CD4-positive, alpha-beta T cell (primary cell): Measurements from ENCODE around the gene NDUFS5. TPM values are rescaled to one million over a fixed set of nuclear protein-coding genes. Genes with fewer than 3 reads are reported as not detected.

Experiments used
- ATAC-seq: fragments of 200-7000 bp; cut with Tn5 transposase; one replicate; pipeline ENCODE4 v1.10.0; 2022; ENCODE audit warnings: mild to moderate bottlenecking; ENCODE audit not compliant: poor library complexity
- CTCF ChIA-PET: fragments of 350-600 bp; sonication (Branson Sonifier 250); formaldehyde crosslinking; loops from one replicate; lab custom pipeline; 2021; ENCODE audit warnings: antibody characterized with exemption, inconsistent platforms; lab: Charles Lee
- POLR2A ChIA-PET: fragments of 350-600 bp; sonication (Branson Sonifier 250); formaldehyde crosslinking; loops from one replicate; lab custom pipeline; 2021; ENCODE audit warnings: antibody characterized with exemption, inconsistent platforms; lab: Charles Lee
- DNase-seq, 14 experiments: peaks; one replicate each; pipeline ENCODE4 v3.0.0-alpha.2; 2013 to 2020; ENCODE audit warnings: mixed read lengths in 2 of 14
- H3K27ac ChIP-seq, 2 donors: one replicate each; pipeline versions ENCODE4 v1.5.1 to v1.7.0; 2013; ENCODE audit warnings: low read length in 2 of 2, low read depth in 1 of 2, mild to moderate bottlenecking in 1 of 2
- H3K27me3 ChIP-seq, 2 experiments: 1 replicate in 1 of 2; 2 replicates in 1 of 2; pipeline versions ENCODE4 v1.6.1 to v1.7.0; 2013; ENCODE audit warnings: low read length in 2 of 2, control low read depth in 1 of 2, mild to moderate bottlenecking in 1 of 2, moderate library complexity in 1 of 2; ENCODE audit not compliant: insufficient read depth in 2 of 2, control insufficient read depth in 1 of 2
- H3K36me3 ChIP-seq: one replicate; pipeline ENCODE4 v1.6.1; 2013; ENCODE audit warnings: low read length, control low read depth; ENCODE audit not compliant: insufficient read depth
- H3K4me1 ChIP-seq: one replicate; pipeline ENCODE4 v1.6.1; 2013; ENCODE audit warnings: low read length, control low read depth; ENCODE audit not compliant: insufficient read depth
- H3K4me3 ChIP-seq: one replicate; pipeline ENCODE4 v1.5.1; 2013; ENCODE audit warnings: mild to moderate bottlenecking, low read length, moderate library complexity
- H3K9me3 ChIP-seq, 2 experiments: 1 replicate in 1 of 2; 2 replicates in 1 of 2; pipeline versions ENCODE4 v1.6.1 to v1.7.0; 2013; ENCODE audit warnings: low read length in 2 of 2, mild to moderate bottlenecking in 2 of 2, control low read depth in 1 of 2, moderate library complexity in 1 of 2; ENCODE audit not compliant: control insufficient read depth in 1 of 2, insufficient read depth in 1 of 2
- H3K27ac Mint-ChIP-seq: one replicate; pipeline ENCODE4 v1.8.0; 2020; ENCODE audit warnings: mixed read lengths
- H3K27me3 Mint-ChIP-seq: one replicate; pipeline ENCODE4 v1.8.0; 2021; ENCODE audit warnings: mixed read lengths
- H3K36me3 Mint-ChIP-seq: one replicate; pipeline ENCODE4 v1.8.0; 2021; ENCODE audit warnings: low read depth, mixed read lengths
- H3K4me1 Mint-ChIP-seq: one replicate; pipeline ENCODE4 v1.8.0; 2021; ENCODE audit warnings: low read depth, mixed read lengths
- H3K4me3 Mint-ChIP-seq: one replicate; pipeline ENCODE4 v1.8.0; 2020; ENCODE audit warnings: mild to moderate bottlenecking, mixed read lengths
- H3K9me3 Mint-ChIP-seq: one replicate; pipeline ENCODE4 v1.8.0; 2020; ENCODE audit warnings: mixed read lengths
- CTCF ChIP-seq: fragments of 200-600 bp; IDR thresholded peaks from one replicate; pipeline ENCODE4 v1.8.0; 2022; ENCODE audit warnings: antibody characterized with exemption, mild to moderate bottlenecking
- intact Hi-C, 2 experiments: fragments of 100-400 bp; cut with DNase I in 1 of 2; cut with micrococcal nuclease in 1 of 2; formaldehyde crosslinking; loops; one replicate each; pipeline versions ENCODE4 v1.15.1 to v1.9.0; 2023 to 2025; cut with DNase I, micrococcal nuclease
- total RNA-seq, 174 experiments: library from RNA in 2 of 174; stranded (reverse) in 2 of 174; gene quantifications; one replicate each; pipeline ENCODE4 v1.2.3 and lab custom pipeline; 2021 to 2026

The NDUFS5 gene
- total RNA-seq, 2 experiments from 2014 or later = 153 to 156 TPM

GRCh38 chr1:39061951-39062350, 35.8 kb downstream of the NDUFS5 start:
- H3K4me1 Mint-ChIP-seq = no peaks in the 10 kb centered on the region
- H3K27me3 Mint-ChIP-seq = no peaks in the 10 kb centered on the region
- Histone ChIP-seq H3K4me1 (no peaks in the 10 kb centered on the region), H3K36me3 (no peaks in the 10 kb centered on the region), H3K27me3 (peaks cover 0 to 2% of the 10 kb centered on the region in 2 experiments), H3K4me3 (no peak overlapping the region), H3K27ac (no peak overlapping the region), H3K9me3 (no peaks in the 10 kb centered on the region)
- no peaks in the 10 kb centered on the region for H3K36me3 Mint-ChIP-seq
- ATAC-seq (no peak), DNase-seq (no peak)
- no peak overlapping the region for H3K4me3 Mint-ChIP-seq
- no peak for TF ChIP-seq CTCF
- H3K27ac Mint-ChIP-seq = no peak overlapping the region
- CTCF ChIA-PET = no interaction called here
- no peaks in the 10 kb centered on the region for H3K9me3 Mint-ChIP-seq
- POLR2A ChIA-PET = no interaction called here
- intact Hi-C loops = no loop called here

GRCh38 chr1:39063191-39063590, 37.0 kb downstream of the NDUFS5 start:
- Mint-ChIP-seq H3K9me3 (no peaks in the 10 kb centered on the region), H3K4me3 (no peak overlapping the region), H3K4me1 (no peaks in the 10 kb centered on the region), H3K36me3 (no peaks in the 10 kb centered on the region), H3K27me3 (no peaks in the 10 kb centered on the region), H3K27ac (no peak overlapping the region)
- POLR2A ChIA-PET = no interaction called here
- Histone ChIP-seq H3K27me3 (peaks cover 0 to 2% of the 10 kb centered on the region in 2 experiments), H3K9me3 (no peaks in the 10 kb centered on the region), H3K4me3 (no peak overlapping the region), H3K27ac (no peak overlapping the region), H3K4me1 (no peaks in the 10 kb centered on the region), H3K36me3 (no peaks in the 10 kb centered on the region)
- ATAC-seq = no peak
- intact Hi-C loops = no loop called here
- TF ChIP-seq CTCF = no peak
- DNase-seq = no peak
- CTCF ChIA-PET = no interaction called here

GRCh38 chr1:39063775-39064174, 37.6 kb downstream of the NDUFS5 start:
- CTCF ChIA-PET = no interaction called here
- Histone ChIP-seq H3K9me3 (no peaks in the 10 kb centered on the region), H3K27me3 (peaks cover 0 to 2% of the 10 kb centered on the region in 2 experiments), H3K36me3 (no peaks in the 10 kb centered on the region), H3K4me1 (no peaks in the 10 kb centered on the region), H3K27ac (no peak overlapping the region), H3K4me3 (no peak overlapping the region)
- Mint-ChIP-seq H3K27me3 (no peaks in the 10 kb centered on the region), H3K4me1 (no peaks in the 10 kb centered on the region), H3K27ac (no peak overlapping the region), H3K4me3 (no peak overlapping the region), H3K36me3 (no peaks in the 10 kb centered on the region), H3K9me3 (no peaks in the 10 kb centered on the region)
- no peak for TF ChIP-seq CTCF
- intact Hi-C loops = no loop called here
- POLR2A ChIA-PET = no interaction called here
- ATAC-seq = no peak
- no peak for DNase-seq
